Rectal smooth muscle tissue (tissue), 1 donor: ENCODE results near the gene PHEX.

Experiments used
- H3K27ac ChIP-seq: one replicate; pipeline ENCODE4 v1.7.0; 2013; ENCODE audit warnings: low read depth, low read length, inconsistent platforms
- H3K27me3 ChIP-seq: one replicate; pipeline ENCODE4 v1.7.0; 2013; ENCODE audit warnings: low read length; ENCODE audit not compliant: control insufficient read depth, insufficient read depth
- H3K36me3 ChIP-seq: one replicate; pipeline ENCODE4 v1.7.0; 2013; ENCODE audit warnings: low read length; ENCODE audit not compliant: control insufficient read depth, insufficient read depth
- H3K4me1 ChIP-seq: one replicate; pipeline ENCODE4 v1.7.0; 2013; ENCODE audit warnings: low read length; ENCODE audit not compliant: control insufficient read depth, insufficient read depth
- H3K4me3 ChIP-seq: one replicate; pipeline ENCODE4 v1.7.0; 2013; ENCODE audit warnings: low read length
- H3K9ac ChIP-seq: one replicate; pipeline ENCODE4 v1.7.0; 2013; ENCODE audit warnings: low read length

The PHEX gene

GRCh38 chrX:22047468-22047867, 15.3 kb downstream of the PHEX start:
- H3K4me1 ChIP-seq = no peaks in the 10 kb centered on the region
- H3K36me3 ChIP-seq = no peaks in the 10 kb centered on the region
- H3K4me3 ChIP-seq = no peak overlapping the region
- no peak overlapping the region for H3K9ac ChIP-seq
- no peaks in the 10 kb centered on the region for H3K27me3 ChIP-seq
- no peak overlapping the region for H3K27ac ChIP-seq

GRCh38 chrX:22053481-22053880, 21.4 kb downstream of the PHEX start:
- Histone ChIP-seq H3K27me3 (no peaks in the 10 kb centered on the region), H3K27ac (no peak overlapping the region), H3K9ac (no peak overlapping the region), H3K36me3 (no peaks in the 10 kb centered on the region), H3K4me3 (no peak overlapping the region), H3K4me1 (no peaks in the 10 kb centered on the region)

GRCh38 chrX:22056235-22056634, 24.1 kb downstream of the PHEX start:
- no peak overlapping the region for H3K9ac ChIP-seq
- no peak overlapping the region for H3K27ac ChIP-seq
- no peak overlapping the region for H3K4me3 ChIP-seq
- H3K27me3 ChIP-seq = no peaks in the 10 kb centered on the region
- H3K36me3 ChIP-seq = no peaks in the 10 kb centered on the region
- no peaks in the 10 kb centered on the region for H3K4me1 ChIP-seq

- Histone ChIP-seq H3K27me3 (no peaks in the 10 kb centered on the region), H3K27ac (no peak overlapping the region), H3K36me3 (no peaks in the 10 kb centered on the region), H3K9ac (no peak overlapping the region), H3K4me3 (no peak overlapping the region), H3K4me1 (no peaks in the 10 kb centered on the region)
Observed at GRCh38 chrX:22057667-22058066, 25.5 kb downstream of the PHEX start.

GRCh38 chrX:22059775-22060174, 27.6 kb downstream of the PHEX start:
- H3K36me3 ChIP-seq = no peaks in the 10 kb centered on the region
- no peak overlapping the region for H3K27ac ChIP-seq
- no peak overlapping the region for H3K4me3 ChIP-seq
- no peak overlapping the region for H3K9ac ChIP-seq
- H3K27me3 ChIP-seq = no peaks in the 10 kb centered on the region
- no peaks in the 10 kb centered on the region for H3K4me1 ChIP-seq

GRCh38 chrX:22060415-22061280, 28.5 kb downstream of the PHEX start:
- Histone ChIP-seq H3K36me3 (no peaks in the 10 kb centered on the region), H3K27ac (no peak overlapping the region), H3K9ac (no peak overlapping the region), H3K4me1 (no peaks in the 10 kb centered on the region), H3K4me3 (no peak overlapping the region), H3K27me3 (no peaks in the 10 kb centered on the region)

- Histone ChIP-seq H3K36me3 (no peaks in the 10 kb centered on the region), H3K4me1 (no peaks in the 10 kb centered on the region), H3K27me3 (no peaks in the 10 kb centered on the region), H3K27ac (no peak overlapping the region), H3K9ac (no peak overlapping the region), H3K4me3 (no peak overlapping the region)
Observed at GRCh38 chrX:22063284-22063683, 31.2 kb downstream of the PHEX start.

- H3K36me3 ChIP-seq = no peaks in the 10 kb centered on the region
- H3K4me1 ChIP-seq = no peaks in the 10 kb centered on the region
- no peaks in the 10 kb centered on the region for H3K27me3 ChIP-seq
- H3K4me3 ChIP-seq = no peak overlapping the region
- no peak overlapping the region for H3K9ac ChIP-seq
- no peak overlapping the region for H3K27ac ChIP-seq
Observed at GRCh38 chrX:22069586-22069985, 37.5 kb downstream of the PHEX start.

GRCh38 chrX:22073928-22074327, 41.8 kb downstream of the PHEX start:
- Histone ChIP-seq H3K36me3 (no peaks in the 10 kb centered on the region), H3K4me3 (no peak overlapping the region), H3K9ac (no peak overlapping the region), H3K4me1 (no peaks in the 10 kb centered on the region), H3K27ac (no peak overlapping the region), H3K27me3 (peaks cover 2% of the 10 kb centered on the region)

GRCh38 chrX:22078117-22078516, 46.0 kb downstream of the PHEX start:
- Histone ChIP-seq H3K9ac (no peak overlapping the region), H3K4me1 (no peaks in the 10 kb centered on the region)

GRCh38 chrX:22081475-22082092, 49.5 kb downstream of the PHEX start:
- Histone ChIP-seq H3K27ac (no peak overlapping the region), H3K9ac (no peak overlapping the region), H3K27me3 (peaks cover 2% of the 10 kb centered on the region), H3K4me1 (no peaks in the 10 kb centered on the region), H3K4me3 (no peak overlapping the region), H3K36me3 (no peaks in the 10 kb centered on the region)

More at GRCh38 chrX:22078117-22078516, 46.0 kb downstream of the PHEX start:
- Histone ChIP-seq H3K4me3 (no peak overlapping the region), H3K27me3 (peaks cover 2% of the 10 kb centered on the region), H3K27ac (no peak overlapping the region), H3K36me3 (no peaks in the 10 kb centered on the region)

GRCh38 chrX:22086003-22086402, 53.9 kb downstream of the PHEX start:
- no peaks in the 10 kb centered on the region for H3K4me1 ChIP-seq
- no peaks in the 10 kb centered on the region for H3K36me3 ChIP-seq
- H3K9ac ChIP-seq = no peak overlapping the region
- no peak overlapping the region for H3K27ac ChIP-seq
- no peaks in the 10 kb centered on the region for H3K27me3 ChIP-seq
- no peak overlapping the region for H3K4me3 ChIP-seq
